Sigmoid colon (tissue), 7 donors: ENCODE measurements around the gene LAMP1. TPM values are rescaled to one million over a fixed set of nuclear protein-coding genes. Genes with fewer than 3 reads are reported as not detected.
A peak's percentile ranks its signal among the peaks of the same experiment; 100 is the strongest.
"Not testable (repeated sequence)": the region's sequence is repeated elsewhere in the genome, so short reads cannot be mapped to it uniquely, and the experiment has no call there.

Experiments
- DNase-seq: peaks from one replicate; pipeline ENCODE4 v3.0.0-alpha.2; 2019
- H3K27ac ChIP-seq, 4 donors: fragments of 200-600 bp; sonication (generic); one replicate each; pipeline ENCODE4 v1.5.1; 2016 to 2019; ENCODE audit warnings: mild to moderate bottlenecking in 1 of 4
- H3K27me3 ChIP-seq, 3 donors: fragments of 200-600 bp; sonication (generic); one replicate each; pipeline ENCODE4 v1.5.1; 2019; ENCODE audit warnings: mild to moderate bottlenecking in 1 of 3
- H3K36me3 ChIP-seq, 4 donors: fragments of 200-600 bp; sonication (generic); one replicate each; pipeline ENCODE4 v1.5.1; 2016 to 2019
- H3K4me1 ChIP-seq, 4 donors: fragments of 200-600 bp; sonication (generic); one replicate each; pipeline ENCODE4 v1.5.1; 2017 to 2019
- H3K4me3 ChIP-seq, 4 donors: fragments of 200-600 bp; sonication (generic); one replicate each; pipeline ENCODE4 v1.5.1; 2017 to 2019; ENCODE audit warnings: mild to moderate bottlenecking in 2 of 4, moderate library complexity in 1 of 4
- H3K9me3 ChIP-seq, 4 donors: fragments of 200-600 bp in 3 of 4; sonication (generic) in 3 of 4; one replicate each; pipeline versions ENCODE4 v1.5.1 to v1.6.1; 2013 to 2019
- EP300 ChIP-seq, 4 donors: sonication (generic); formaldehyde crosslinking; IDR thresholded peaks; one replicate each; pipeline ENCODE4 v1.6.1; 2017; ENCODE audit warnings: antibody characterized with exemption in 4 of 4
- POLR2A ChIP-seq, 2 donors: fragments of 450-650 bp; IDR thresholded peaks; one replicate each; pipeline ENCODE4 v1.6.1; 2016; ENCODE audit warnings: antibody characterized with exemption in 2 of 2, mild to moderate bottlenecking in 2 of 2, moderate library complexity in 2 of 2
- POLR2AphosphoS5 ChIP-seq, 4 donors: sonication (generic); formaldehyde crosslinking; IDR thresholded peaks; one replicate each; pipeline ENCODE4 v1.6.1; 2017; ENCODE audit warnings: antibody characterized with exemption in 4 of 4
- WGBS, 2 donors: extraction: QIAGEN DNeasy Blood & Tissue Kit; methylation state at CpG; one replicate each; pipeline ENCODE4 v1.1.7; 2013; 5-methylcytosine and 5-hydroxymethylcytosine counted together
- intact Hi-C: fragments of 100-400 bp; cut with DNase I; formaldehyde crosslinking; loops from one replicate; pipeline ENCODE4 v1.15.1; 2023
- polyA plus RNA-seq, 3 donors: library from polyadenylated mRNA; stranded (reverse); fragments of 200-250 nt; gene quantifications; one replicate each; pipeline ENCODE4 v1.2.3, GENCODE V29; 2013
- total RNA-seq, 4 donors: library from RNA; depleted of rRNA; stranded (reverse); fragments of >200 nt; gene quantifications; one replicate each; pipeline ENCODE4 v1.1.0, GENCODE V29; 2016
- TF ChIP-seq, protein P1 (sequence below), 4 experiments: fragments of 450-650 bp in 3 of 4; fragments of 200-600 bp in 1 of 4; IDR thresholded peaks; one replicate each; pipeline ENCODE4 v1.5.1; 2016 to 2019; ENCODE audit warnings: antibody characterized with exemption in 4 of 4, mild to moderate bottlenecking in 3 of 4, moderate library complexity in 2 of 4
- donor health status: healthy with polysubstance abuse.
- donor health status: Bipolar disorder and iron deficiency.
- donor health status: healthy.

Gene LAMP1, protein sequence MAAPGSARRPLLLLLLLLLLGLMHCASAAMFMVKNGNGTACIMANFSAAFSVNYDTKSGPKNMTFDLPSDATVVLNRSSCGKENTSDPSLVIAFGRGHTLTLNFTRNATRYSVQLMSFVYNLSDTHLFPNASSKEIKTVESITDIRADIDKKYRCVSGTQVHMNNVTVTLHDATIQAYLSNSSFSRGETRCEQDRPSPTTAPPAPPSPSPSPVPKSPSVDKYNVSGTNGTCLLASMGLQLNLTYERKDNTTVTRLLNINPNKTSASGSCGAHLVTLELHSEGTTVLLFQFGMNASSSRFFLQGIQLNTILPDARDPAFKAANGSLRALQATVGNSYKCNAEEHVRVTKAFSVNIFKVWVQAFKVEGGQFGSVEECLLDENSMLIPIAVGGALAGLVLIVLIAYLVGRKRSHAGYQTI
- total RNA-seq, result 10 to 100 TPM; 77.3 to 91.0 (median 87.5) TPM
- 100 to 1,000 TPM in 1 of 3 donors, 10 to 100 TPM in 2; 20.4 to 125 (median 62.7) TPM for polyA plus RNA-seq

- peak; percentile 29 to 55 for TF ChIP-seq POLR2A (IDR thresholded peaks at IDR 0.05)
- TF ChIP-seq POLR2AphosphoS5 (IDR thresholded peaks at IDR 0.05), result peak; percentile 72 to 88 (median 86)
- TF ChIP-seq, protein P1, sequence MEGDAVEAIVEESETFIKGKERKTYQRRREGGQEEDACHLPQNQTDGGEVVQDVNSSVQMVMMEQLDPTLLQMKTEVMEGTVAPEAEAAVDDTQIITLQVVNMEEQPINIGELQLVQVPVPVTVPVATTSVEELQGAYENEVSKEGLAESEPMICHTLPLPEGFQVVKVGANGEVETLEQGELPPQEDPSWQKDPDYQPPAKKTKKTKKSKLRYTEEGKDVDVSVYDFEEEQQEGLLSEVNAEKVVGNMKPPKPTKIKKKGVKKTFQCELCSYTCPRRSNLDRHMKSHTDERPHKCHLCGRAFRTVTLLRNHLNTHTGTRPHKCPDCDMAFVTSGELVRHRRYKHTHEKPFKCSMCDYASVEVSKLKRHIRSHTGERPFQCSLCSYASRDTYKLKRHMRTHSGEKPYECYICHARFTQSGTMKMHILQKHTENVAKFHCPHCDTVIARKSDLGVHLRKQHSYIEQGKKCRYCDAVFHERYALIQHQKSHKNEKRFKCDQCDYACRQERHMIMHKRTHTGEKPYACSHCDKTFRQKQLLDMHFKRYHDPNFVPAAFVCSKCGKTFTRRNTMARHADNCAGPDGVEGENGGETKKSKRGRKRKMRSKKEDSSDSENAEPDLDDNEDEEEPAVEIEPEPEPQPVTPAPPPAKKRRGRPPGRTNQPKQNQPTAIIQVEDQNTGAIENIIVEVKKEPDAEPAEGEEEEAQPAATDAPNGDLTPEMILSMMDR (IDR thresholded peaks at IDR 0.05), result no peak
- peak in 3 of 4 donors; percentile 11 to 79 (median 66) for TF ChIP-seq EP300 (IDR thresholded peaks at IDR 0.05)
- peak; percentile 99 for DNase-seq
- peaks cover 0 to 32% (median 26%) of the 10 kb centered on the region in 4 donors for H3K4me1 ChIP-seq
- no peaks in the 10 kb centered on the region for H3K9me3 ChIP-seq
- no peaks in the 10 kb centered on the region for H3K36me3 ChIP-seq
- no peaks in the 10 kb centered on the region for H3K27me3 ChIP-seq
- intact Hi-C loops, result loop anchor here (1.0 to 2.0 kb wide), 3 partner anchors 68 to 144 kb away; partner anchors contain the start of genes GRTP1 and PCID2
- peak within 1 kb of the TSS; percentile 78 to 100 (median 94) for H3K4me3 ChIP-seq
- 0% methylated on average over 74 of the region's 74 CpGs for WGBS, 2 donors
- peak within 1 kb of the TSS; percentile 79 to 90 (median 88) for H3K27ac ChIP-seq
Measured at GRCh38 chr13:113296823-113297369, at the start of gene LAMP1. TSS of gene LAMP1 (plus strand) at chr13:113297239. CDS start at chr13:113297435, 196 bp downstream.

DNA sequence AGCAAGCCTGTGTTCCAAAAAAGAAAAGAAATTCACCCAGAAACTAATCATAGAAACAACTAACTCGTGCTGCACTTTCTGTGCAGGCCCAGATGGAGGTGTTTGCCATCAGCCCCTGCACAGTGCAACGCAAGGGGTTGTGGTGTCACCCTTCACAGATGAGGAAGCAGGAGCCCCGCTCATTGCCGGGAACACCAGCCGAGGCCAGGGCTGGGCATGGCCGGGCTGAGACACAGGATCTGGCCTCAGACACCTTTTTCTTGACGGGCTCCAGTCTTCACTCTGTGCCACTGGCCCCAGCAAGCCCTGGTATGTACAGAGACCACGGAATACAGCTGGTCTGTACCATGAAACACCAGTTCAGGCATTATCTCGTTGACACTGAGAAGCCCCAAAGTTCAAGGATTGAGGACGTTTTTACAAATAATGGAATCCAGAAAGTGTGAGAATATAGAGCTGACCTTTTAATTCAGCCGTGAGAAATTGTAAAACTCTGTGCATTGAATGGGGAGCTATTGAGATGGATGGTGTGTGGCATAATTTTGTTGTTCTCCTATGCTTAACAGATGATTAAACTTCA, 44.4 kb upstream of the LAMP1 start:
- no peak overlapping the region for H3K27ac ChIP-seq
- peaks cover 16 to 99% (median 48%) of the 10 kb centered on the region in 4 donors for H3K36me3 ChIP-seq
- H3K4me1 ChIP-seq, result no peaks in the 10 kb centered on the region
- WGBS, 2 donors, result 86 to 92% methylated on average over 11 of the region's 11 CpGs
- DNase-seq, result no peak
- no peaks in the 10 kb centered on the region for H3K27me3 ChIP-seq
- TF ChIP-seq POLR2A (IDR thresholded peaks at IDR 0.05) (no peak), POLR2AphosphoS5 (IDR thresholded peaks at IDR 0.05) (no peak), EP300 (IDR thresholded peaks at IDR 0.05) (no peak)
- TF ChIP-seq, protein P1 (IDR thresholded peaks at IDR 0.05), result no peak
- no peak overlapping the region for H3K4me3 ChIP-seq
- intact Hi-C loops, result no loop called here
- H3K9me3 ChIP-seq, result no peaks in the 10 kb centered on the region

DNA sequence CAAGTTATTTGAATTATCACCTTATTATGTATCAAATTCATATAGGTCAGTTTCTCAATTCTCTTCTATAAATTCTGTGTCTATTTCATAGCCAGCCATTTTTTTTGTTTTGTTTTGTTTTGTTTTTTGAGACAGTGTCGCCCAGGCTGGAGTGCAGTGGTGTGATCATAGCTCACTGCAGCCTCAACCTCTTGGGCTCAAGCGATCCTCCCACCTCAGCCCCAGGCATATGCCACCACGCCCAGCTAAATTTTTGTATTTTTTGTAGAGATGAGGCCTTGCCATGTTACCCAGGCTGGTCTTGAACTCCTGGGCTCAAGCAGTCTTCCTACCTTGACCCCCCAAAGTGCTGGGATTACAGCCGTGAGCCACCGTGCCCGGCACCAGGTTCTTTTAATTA, 39.1 kb upstream of the LAMP1 start:
- H3K27ac ChIP-seq, DNase-seq, H3K9me3 ChIP-seq, intact Hi-C loops, H3K4me1 ChIP-seq, H3K4me3 ChIP-seq, H3K27me3 ChIP-seq: not testable (repeated sequence)
- WGBS, 2 donors, result 96 to 98% methylated on average over 6 of the region's 6 CpGs
- H3K36me3 ChIP-seq, result peaks cover 14 to 98% (median 31%) of the 10 kb centered on the region in 4 donors

- Histone ChIP-seq H3K27me3 (no peaks in the 10 kb centered on the region), H3K9me3 (no peaks in the 10 kb centered on the region), H3K4me3 (no peak overlapping the region), H3K27ac (no peak overlapping the region), H3K4me1 (no peaks in the 10 kb centered on the region), H3K36me3 (peaks cover 17 to 94% (median 32%) of the 10 kb centered on the region in 4 donors)
- no peak for DNase-seq
- 82 to 95% methylated on average over 5 of the region's 5 CpGs for WGBS, 2 donors
- intact Hi-C loops, result no loop called here
- TF ChIP-seq EP300 (IDR thresholded peaks at IDR 0.05), result no peak
- TF ChIP-seq, protein P1 (IDR thresholded peaks at IDR 0.05), result no peak
- no peak for TF ChIP-seq POLR2A (IDR thresholded peaks at IDR 0.05)
Measured at GRCh38 chr13:113258321-113259054, 38.6 kb upstream of the LAMP1 start.
